ENCODE results near the gene CASTOR1.

CASTOR1 gene

GRCh38 chr22:30253205-30253852 lies 36.0 kb downstream of the CASTOR1 start:
- no peak overlapping the region for H3K4me3 ChIP-seq (ENCODE audit: low read length)
- no peak for TF ChIP-seq CTCF (conservative IDR thresholded peaks at IDR 0.05; ENCODE audit: low read depth, low read length)
- DNase-seq (ENCODE audit: low read depth), result peak; percentile 87

GRCh38 chr22:30252411-30253204 lies 36.7 kb downstream of the CASTOR1 start:
- H3K4me3 ChIP-seq (ENCODE audit: low read length), result no peak overlapping the region
- DNase-seq (ENCODE audit: low read depth), result no peak
- no peak for TF ChIP-seq CTCF (conservative IDR thresholded peaks at IDR 0.05; ENCODE audit: low read depth, low read length)

GRCh38 chr22:30251711-30252110 lies 37.6 kb downstream of the CASTOR1 start:
- DNase-seq (ENCODE audit: low read depth), result no peak
- H3K4me3 ChIP-seq (ENCODE audit: low read length), result no peak overlapping the region
- no peak for TF ChIP-seq CTCF (conservative IDR thresholded peaks at IDR 0.05; ENCODE audit: low read depth, low read length)

GRCh38 chr22:30250661-30251267 lies 38.5 kb downstream of the CASTOR1 start:
- TF ChIP-seq CTCF (conservative IDR thresholded peaks at IDR 0.05; ENCODE audit: low read depth, low read length), result no peak
- DNase-seq (ENCODE audit: low read depth), result peak; percentile 66
- H3K4me3 ChIP-seq (ENCODE audit: low read length), result no peak overlapping the region

- TF ChIP-seq CTCF (conservative IDR thresholded peaks at IDR 0.05; ENCODE audit: low read depth, low read length), result no peak
Observed at GRCh38 chr22:30250039-30250565, 39.2 kb downstream of the CASTOR1 start.

GRCh38 chr22:30249049-30250038 lies 40.0 kb downstream of the CASTOR1 start:
- no peak for TF ChIP-seq CTCF (conservative IDR thresholded peaks at IDR 0.05; ENCODE audit: low read depth, low read length)
- H3K4me3 ChIP-seq (ENCODE audit: low read length), result no peak overlapping the region
- no peak for DNase-seq (ENCODE audit: low read depth)

More at GRCh38 chr22:30250039-30250565, 39.2 kb downstream of the CASTOR1 start:
- H3K4me3 ChIP-seq (ENCODE audit: low read length), result no peak overlapping the region
- DNase-seq (ENCODE audit: low read depth), result no peak
